ENCODE measurements around the gene LYRM4. TPM values are rescaled to one million over a fixed set of nuclear protein-coding genes. Genes with fewer than 3 reads are reported as not detected.

Gene LYRM4
- total RNA-seq, 6 experiments from 2014 or later, result 5.7 to 11.5 (median 8.5) TPM

- H3K4me1 ChIP-seq, result peaks cover 0 to 7% (median 0%) of the 10 kb centered on the region in 4 donors
- H3K27me3 ChIP-seq, result no peaks in the 10 kb centered on the region
- H3K9me3 ChIP-seq, result no peaks in the 10 kb centered on the region
- H3K36me3 ChIP-seq, result no peaks in the 10 kb centered on the region
- intact Hi-C loops (cut with DNase I), result loop anchor here (10.0 kb wide), 2 partner anchors 164 to 264 kb away; no protein-coding TSS in a partner anchor
- ATAC-seq (peak in 2 of 4 donors; percentile 22 to 49), DNase-seq (no peak)
- no peak for TF ChIP-seq POLR2A (IDR thresholded peaks at IDR 0.05)
- WGBS (ENCODE audit: insufficient coverage, low coverage, low lambda C conversion rate, missing lambda C conversion rate), result 31% methylated on average over 3 of the region's 3 CpGs
- H3K4me3 ChIP-seq, result no peak overlapping the region
- H3K27ac ChIP-seq, result no peak overlapping the region
These were observed 119.7 kb downstream of the LYRM4 start for GRCh38 chr6:5141046-5141445.

- peaks cover 0 to 7% (median 0%) of the 10 kb centered on the region in 4 donors for H3K4me1 ChIP-seq
- H3K9me3 ChIP-seq, result no peaks in the 10 kb centered on the region
- 70% methylated on average over 7 of the region's 12 CpGs for WGBS (ENCODE audit: insufficient coverage, low coverage, low lambda C conversion rate, missing lambda C conversion rate)
- ATAC-seq, result peak in 1 of 4 donors; percentile 19
- TF ChIP-seq POLR2A (IDR thresholded peaks at IDR 0.05), result no peak
- no peak for TF ChIP-seq CTCF (IDR thresholded peaks at IDR 0.05)
- no peak overlapping the region for H3K27ac ChIP-seq
- intact Hi-C loops (cut with DNase I), result loop anchor here (10.0 kb wide), 2 partner anchors 165 to 265 kb away; no protein-coding TSS in a partner anchor
- H3K36me3 ChIP-seq, result no peaks in the 10 kb centered on the region
- no peaks in the 10 kb centered on the region for H3K27me3 ChIP-seq
- no peak for DNase-seq
- H3K4me3 ChIP-seq, result no peak overlapping the region
These were observed 120.7 kb downstream of the LYRM4 start for GRCh38 chr6:5139828-5140771.

GRCh38 chr6:5138995-5139827, 121.5 kb downstream of the LYRM4 start:
- H3K4me1 ChIP-seq, result peaks cover 0 to 7% (median 0%) of the 10 kb centered on the region in 4 donors
- no peak overlapping the region for H3K27ac ChIP-seq
- no peaks in the 10 kb centered on the region for H3K9me3 ChIP-seq
- no peaks in the 10 kb centered on the region for H3K36me3 ChIP-seq
- H3K4me3 ChIP-seq, result no peak overlapping the region
- no peaks in the 10 kb centered on the region for H3K27me3 ChIP-seq
- DNase-seq (no peak), ATAC-seq (peak; percentile 37 to 58 (median 49))
- intact Hi-C loops (cut with DNase I), result no loop called here
- TF ChIP-seq POLR2A (IDR thresholded peaks at IDR 0.05) (no peak), CTCF (IDR thresholded peaks at IDR 0.05) (no peak)
- WGBS (ENCODE audit: insufficient coverage, low coverage, low lambda C conversion rate, missing lambda C conversion rate), result 59% methylated on average over 13 of the region's 13 CpGs

GRCh38 chr6:5136851-5137250, 123.9 kb downstream of the LYRM4 start:
- intact Hi-C loops (cut with DNase I), result no loop called here
- Histone ChIP-seq H3K4me1 (peaks cover 0 to 7% (median 0%) of the 10 kb centered on the region in 4 donors), H3K36me3 (no peaks in the 10 kb centered on the region), H3K27ac (no peak overlapping the region), H3K9me3 (no peaks in the 10 kb centered on the region), H3K4me3 (no peak overlapping the region), H3K27me3 (no peaks in the 10 kb centered on the region)
- no peak for TF ChIP-seq POLR2A (IDR thresholded peaks at IDR 0.05)
- no peak for TF ChIP-seq CTCF (IDR thresholded peaks at IDR 0.05)
- WGBS (ENCODE audit: insufficient coverage, low coverage, low lambda C conversion rate, missing lambda C conversion rate), result 83% methylated on average over 8 of the region's 8 CpGs
- DNase-seq, result no peak
- ATAC-seq, result no peak

All from right lobe of liver (tissue), 6 donors.